HL-60/S4 (cell line): Measurements from ENCODE around the gene TRIM9.

Source experiments
- in situ Hi-C: fragments of 300-500 bp; cut with MboI; formaldehyde crosslinking; loops from 2 replicates; pipeline ENCODE4 v1.14.3; 2022; ENCODE audit warnings: low sequenced_read_pairs

The TRIM9 gene

DNA sequence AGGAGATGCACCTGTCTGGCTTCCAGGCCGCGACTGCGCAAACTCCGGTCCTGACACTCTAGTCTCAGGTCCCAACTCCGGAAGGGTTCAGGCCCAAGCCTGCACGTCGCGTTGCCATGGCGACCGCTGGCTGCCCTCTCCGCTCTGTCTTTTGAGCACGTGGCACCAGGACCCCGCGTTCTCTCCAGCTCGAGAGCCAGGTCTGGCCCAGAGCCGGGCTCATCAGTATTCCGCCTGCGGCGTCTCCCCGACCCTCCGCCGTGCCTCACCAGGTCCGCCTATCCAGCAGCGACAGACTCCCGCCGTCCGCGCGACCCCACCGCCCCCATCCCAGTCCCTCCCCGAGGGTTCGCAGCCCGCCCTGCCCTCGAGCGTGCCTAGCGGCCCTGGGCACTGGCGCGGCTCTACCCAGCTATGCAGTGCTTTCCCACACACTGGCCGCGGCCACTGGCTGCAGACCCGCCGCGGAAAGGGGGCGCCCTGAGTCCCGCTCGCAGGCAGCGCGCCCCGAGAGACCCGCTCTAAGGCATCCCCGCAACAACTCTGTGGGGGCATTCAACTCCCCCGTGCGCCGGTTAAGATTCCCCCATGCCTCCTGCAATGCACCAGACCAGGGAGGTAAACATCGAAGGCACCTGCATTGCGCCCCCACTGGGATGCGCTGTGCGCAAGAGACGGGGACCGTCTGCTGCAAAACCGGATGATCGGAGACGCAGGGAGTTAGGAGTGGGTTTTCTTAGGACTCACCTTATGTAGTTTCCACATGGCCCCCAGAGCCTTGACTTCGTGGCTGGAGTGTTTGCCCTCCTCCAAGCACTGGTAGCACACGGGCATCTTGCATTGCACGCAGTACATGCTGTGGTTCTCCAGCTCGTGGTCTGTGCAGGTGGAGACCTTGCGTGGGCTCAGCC, 1.3 kb downstream of the TRIM9 start:
- in situ Hi-C loops = no loop called here

- in situ Hi-C loops = no loop called here
Observed at GRCh38 chr14:51092965-51093364, 1.9 kb downstream of the TRIM9 start.

GRCh38 chr14:51089278-51089677, 5.6 kb downstream of the TRIM9 start:
- in situ Hi-C loops = no loop called here

- in situ Hi-C loops = no loop called here
Observed at GRCh38 chr14:51087031-51087441, 7.9 kb downstream of the TRIM9 start.

DNA sequence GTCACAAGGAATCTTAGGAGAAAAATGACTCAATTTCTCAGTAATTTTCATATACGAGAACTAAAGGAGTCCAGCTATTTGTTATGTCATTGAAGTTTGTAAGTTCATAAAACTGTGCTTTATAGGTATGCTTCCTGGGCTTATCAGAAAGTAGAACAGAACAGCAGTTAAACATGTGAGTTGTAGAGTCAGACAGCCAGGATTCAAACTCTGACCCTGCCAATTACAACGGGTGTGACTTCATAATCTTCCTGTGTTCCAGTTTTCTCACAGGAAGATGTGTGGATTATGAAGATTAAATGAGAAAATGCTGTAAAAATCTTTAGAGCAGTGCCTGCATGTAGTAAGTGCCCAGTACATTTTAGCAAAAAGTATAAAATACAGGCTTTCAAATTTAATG, 8.9 kb downstream of the TRIM9 start:
- in situ Hi-C loops = no loop called here

GRCh38 chr14:51084962-51085361, 9.9 kb downstream of the TRIM9 start:
- in situ Hi-C loops = no loop called here

DNA sequence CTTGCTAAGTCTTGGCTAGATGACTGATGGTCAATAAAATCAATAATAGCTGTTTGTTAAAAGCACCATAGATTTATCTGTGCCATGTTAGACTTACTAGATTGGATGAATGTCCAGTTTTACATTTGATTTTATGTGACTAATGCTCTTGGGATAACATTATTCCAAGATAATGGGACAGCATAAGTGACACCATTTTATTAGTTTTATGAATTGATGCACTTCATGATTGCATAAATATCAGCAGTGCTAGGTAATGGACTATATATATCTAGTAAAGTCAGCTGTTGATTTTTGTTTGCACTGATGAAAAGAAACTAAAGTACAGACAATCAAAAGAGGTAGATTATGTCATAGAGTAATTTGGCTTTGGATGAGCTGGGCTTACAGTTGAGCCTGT, 10.4 kb downstream of the TRIM9 start:
- in situ Hi-C loops = no loop called here

- in situ Hi-C loops = no loop called here
Observed at GRCh38 chr14:51082349-51082748, 12.6 kb downstream of the TRIM9 start.

- in situ Hi-C loops = no loop called here
Observed at GRCh38 chr14:51081712-51082111, 13.2 kb downstream of the TRIM9 start.

DNA sequence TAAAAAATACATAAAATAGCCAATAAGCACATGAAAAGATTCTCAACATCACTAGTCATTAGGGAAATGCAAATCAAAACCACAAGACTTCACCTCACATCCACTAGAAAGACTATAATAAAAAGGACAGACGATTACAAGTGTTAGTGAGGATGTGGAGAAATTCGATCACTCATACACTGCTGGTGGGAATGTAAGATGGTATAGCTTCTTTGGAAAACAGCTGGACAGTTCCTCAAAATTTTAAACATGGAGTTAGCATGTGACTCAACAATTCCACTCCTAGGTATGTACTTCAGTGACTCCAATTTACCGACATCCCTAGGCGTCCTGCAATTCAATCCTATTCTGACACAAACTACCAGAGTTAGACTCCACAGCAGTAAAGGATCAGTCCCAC, 13.7 kb downstream of the TRIM9 start:
- in situ Hi-C loops = no loop called here

- in situ Hi-C loops = no loop called here
Observed at GRCh38 chr14:51080645-51081044, 14.3 kb downstream of the TRIM9 start.

GRCh38 chr14:51079489-51079888, 15.4 kb downstream of the TRIM9 start:
- in situ Hi-C loops = no loop called here

GRCh38 chr14:51079085-51079484, 15.8 kb downstream of the TRIM9 start:
- in situ Hi-C loops = no loop called here

DNA sequence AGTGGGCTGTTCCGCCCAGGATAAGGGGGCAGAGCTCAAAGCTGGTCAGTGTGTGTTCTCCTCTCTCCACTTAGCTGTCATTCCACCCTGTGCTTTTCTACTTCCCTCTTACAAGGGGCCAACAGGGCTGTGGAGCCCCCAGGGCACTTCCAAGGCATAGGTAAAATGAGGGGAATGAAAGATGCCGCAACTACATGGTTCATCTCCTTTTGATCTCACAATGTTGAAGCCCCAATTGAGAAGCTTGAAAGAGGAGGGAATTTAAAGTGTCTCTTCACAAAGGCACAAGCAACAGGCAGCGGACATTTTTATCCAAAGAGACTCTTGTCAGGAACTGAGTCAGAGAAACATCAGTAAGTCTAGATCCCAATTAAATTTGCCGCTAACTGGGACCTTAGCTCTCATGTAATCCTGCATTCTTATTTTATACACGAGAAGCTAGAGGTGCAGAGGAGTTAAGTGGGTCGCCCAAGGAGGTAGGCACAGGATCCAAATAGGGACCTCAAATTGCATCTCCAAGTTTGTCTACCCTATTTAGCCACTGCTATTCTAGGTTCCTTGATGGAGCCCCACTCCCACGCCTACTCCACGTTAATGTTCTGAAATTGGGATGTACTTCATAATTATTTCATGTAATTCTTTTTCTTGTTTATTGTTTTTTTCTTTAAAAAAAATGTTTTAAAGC, 20.1 kb downstream of the TRIM9 start:
- in situ Hi-C loops = no loop called here

DNA sequence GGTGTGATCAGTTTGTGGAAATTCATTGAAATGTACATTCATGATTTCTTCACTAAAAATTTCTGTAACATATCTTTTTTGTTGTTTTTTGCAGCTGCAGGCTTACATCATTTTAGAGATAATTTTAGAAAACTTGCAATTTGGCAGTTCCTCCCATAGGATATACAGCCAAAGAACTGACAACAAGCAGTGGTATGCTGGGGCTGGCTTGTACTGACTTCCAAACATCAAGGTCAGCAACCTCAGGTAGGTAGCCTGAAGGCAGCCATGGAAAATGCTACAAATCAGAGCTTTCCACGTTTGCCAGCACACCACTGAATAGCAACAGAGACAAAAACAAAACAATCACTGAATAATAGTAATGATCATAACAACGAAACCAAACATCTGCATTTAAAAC, 21.2 kb downstream of the TRIM9 start:
- in situ Hi-C loops = no loop called here

GRCh38 chr14:51072976-51073375, 21.9 kb downstream of the TRIM9 start:
- in situ Hi-C loops = no loop called here

DNA sequence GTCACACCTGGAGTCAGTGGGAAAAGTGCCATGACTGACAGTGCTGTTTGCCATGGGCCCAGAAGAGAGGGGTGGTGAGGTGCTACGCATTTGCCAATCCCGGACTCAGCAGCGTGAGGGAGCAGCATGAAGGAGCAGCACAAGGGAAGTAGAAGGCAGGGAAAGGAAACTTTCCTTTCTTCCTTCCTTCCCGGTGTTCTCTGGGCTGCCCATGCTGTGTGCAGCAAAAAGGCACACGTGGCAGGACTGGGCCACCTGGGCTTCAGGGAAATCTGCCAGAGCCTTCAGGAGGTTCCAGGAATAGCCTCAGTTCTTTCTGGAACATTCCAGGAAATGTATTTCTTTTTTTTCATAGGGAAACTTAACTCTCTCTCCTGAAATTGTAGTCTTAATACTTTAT, 23.0 kb downstream of the TRIM9 start:
- in situ Hi-C loops = no loop called here

GRCh38 chr14:51070726-51071125, 24.2 kb downstream of the TRIM9 start:
- in situ Hi-C loops = no loop called here

DNA sequence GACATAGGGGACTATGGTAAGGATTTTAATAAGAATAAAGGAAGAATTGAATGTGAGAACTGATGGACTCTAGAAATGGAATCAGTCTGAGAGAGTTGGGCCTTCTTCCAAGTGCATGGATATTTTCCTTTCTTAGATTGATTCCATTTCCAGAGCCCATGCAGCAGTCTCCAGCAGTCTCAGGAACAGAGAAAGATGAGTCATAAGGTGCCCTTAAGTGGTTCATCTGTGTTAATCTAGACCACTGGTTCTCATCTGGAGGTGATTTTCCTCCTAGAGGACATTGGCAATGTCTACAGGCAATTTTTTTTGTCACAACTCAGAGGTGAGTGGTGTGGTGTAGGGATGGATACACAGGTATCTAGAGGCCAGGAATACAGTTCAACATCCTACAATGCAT, 25.9 kb downstream of the TRIM9 start:
- in situ Hi-C loops = no loop called here

DNA sequence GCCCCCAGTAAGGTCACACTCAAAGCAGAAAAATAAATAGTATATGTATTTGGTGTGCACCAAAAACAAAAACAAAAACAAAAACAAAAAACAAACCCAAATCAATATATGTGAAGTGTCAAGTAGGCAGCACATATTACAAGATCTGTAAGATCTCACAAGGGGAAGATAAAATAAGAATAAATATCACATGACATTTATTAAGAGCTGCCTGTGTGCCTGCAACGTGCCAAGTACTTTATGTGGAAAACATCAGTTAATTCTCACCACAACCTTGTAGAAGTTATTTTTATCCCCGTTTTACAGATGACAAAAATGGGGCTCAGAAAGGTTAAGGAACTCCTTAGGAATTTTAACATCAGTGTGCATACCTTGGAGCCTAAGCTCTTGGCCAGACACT, 26.6 kb downstream of the TRIM9 start:
- in situ Hi-C loops = no loop called here

DNA sequence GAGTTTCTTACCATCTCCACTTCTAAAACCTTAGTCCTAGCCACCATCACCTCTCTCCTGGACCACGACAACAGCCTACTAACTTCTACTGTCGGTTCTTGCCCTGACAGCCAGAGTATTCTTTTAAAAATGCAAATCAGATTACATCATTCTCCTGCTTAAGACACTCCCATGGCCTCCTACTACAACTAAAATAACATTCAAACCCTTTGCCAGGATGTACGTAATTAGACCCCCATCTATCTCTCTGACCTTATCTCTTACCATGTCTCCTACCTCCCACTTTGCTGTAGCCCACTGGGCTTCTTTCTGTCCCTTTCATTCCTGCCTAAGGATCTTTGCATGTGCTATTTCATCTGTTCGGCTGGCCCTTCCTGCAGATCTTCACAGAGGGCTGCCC, 27.6 kb downstream of the TRIM9 start:
- in situ Hi-C loops = no loop called here

DNA sequence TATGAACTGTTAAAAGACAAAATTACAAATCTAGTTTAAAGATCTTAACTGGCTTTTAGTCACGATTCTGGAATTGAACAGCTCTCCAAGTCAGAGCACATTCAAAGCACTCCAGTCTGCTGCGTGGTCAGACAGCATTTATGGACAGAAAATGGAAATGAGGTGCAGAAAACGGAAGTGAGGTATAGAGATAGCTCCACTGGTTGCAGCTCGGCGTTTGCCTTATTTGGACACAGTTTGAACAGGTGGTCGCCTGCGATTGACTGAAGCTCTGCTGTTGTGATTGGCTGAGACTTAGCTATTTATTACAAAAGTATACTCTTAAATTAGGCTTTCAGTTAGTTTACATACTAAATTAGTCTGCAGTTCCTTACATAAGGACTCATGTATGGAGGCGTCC, 28.3 kb downstream of the TRIM9 start:
- in situ Hi-C loops = no loop called here
